Peyer's patch (tissue), 4 donors: ENCODE data around the gene YTHDC2. TPM values are rescaled to one million over a fixed set of nuclear protein-coding genes. Genes with fewer than 3 reads are reported as not detected.

Experiments
- DNase-seq, 3 donors: peaks; one replicate each; pipeline ENCODE4 v3.0.0-alpha.2; 2017 to 2019
- H3K27ac ChIP-seq, 4 donors: fragments of 200-600 bp; sonication (generic); one replicate each; pipeline ENCODE4 v1.5.1; 2016 to 2019
- H3K27me3 ChIP-seq, 2 donors: fragments of 200-600 bp; sonication (generic); one replicate each; pipeline ENCODE4 v1.5.1; 2019
- H3K36me3 ChIP-seq, 3 donors: fragments of 200-600 bp; sonication (generic); one replicate each; pipeline ENCODE4 v1.5.1; 2016 to 2019
- H3K4me1 ChIP-seq, 4 donors: fragments of 200-600 bp; sonication (generic); one replicate each; pipeline ENCODE4 v1.5.1; 2016 to 2019
- H3K4me3 ChIP-seq, 4 donors: fragments of 200-600 bp; sonication (generic); 1 replicate in 3 of 4; 2 replicates in 1 of 4; pipeline ENCODE4 v1.5.1; 2016 to 2019; ENCODE audit warnings: mild to moderate bottlenecking in 1 of 4
- H3K9me3 ChIP-seq, 4 donors: fragments of 200-600 bp; sonication (generic); one replicate each; pipeline ENCODE4 v1.5.1; 2016 to 2019; ENCODE audit warnings: mild to moderate bottlenecking in 1 of 4
- CTCF ChIP-seq, 6 experiments: fragments of 450-650 bp in 4 of 6; fragments of 200-600 bp in 2 of 6; sonication (generic) in 1 of 6; IDR thresholded peaks; one replicate each; pipeline ENCODE4 v1.5.1; 2017 to 2019; ENCODE audit warnings: antibody characterized with exemption in 6 of 6, mild to moderate bottlenecking in 3 of 6, moderate library complexity in 1 of 6
- POLR2A ChIP-seq, 2 donors: fragments of 450-650 bp; IDR thresholded peaks; one replicate each; pipeline ENCODE4 v1.5.1; 2017; ENCODE audit warnings: antibody characterized with exemption in 2 of 2, mild to moderate bottlenecking in 2 of 2, moderate library complexity in 2 of 2
- total RNA-seq, 4 donors: library from RNA; depleted of rRNA; stranded (reverse); fragments of >200 nt; gene quantifications; one replicate each; pipeline ENCODE4 v1.1.0, GENCODE V29; 2016

Gene YTHDC2
- total RNA-seq, 4 donors from 2014 or later, result 27.4 to 39.1 (median 30.9) TPM

GRCh38 chr5:113612060-113612496 is 98.6 kb downstream of the YTHDC2 start:
- Histone ChIP-seq H3K4me1 (no peaks in the 10 kb centered on the region), H3K27me3 (no peaks in the 10 kb centered on the region), H3K9me3 (no peaks in the 10 kb centered on the region), H3K4me3 (no peak overlapping the region), H3K27ac (no peak overlapping the region), H3K36me3 (no peaks in the 10 kb centered on the region)
- no peak for DNase-seq
- TF ChIP-seq POLR2A (IDR thresholded peaks at IDR 0.05) (no peak), CTCF (IDR thresholded peaks at IDR 0.05) (peak; percentile 16 to 76 (median 64))

GRCh38 chr5:113614191-113614590 is 100.7 kb downstream of the YTHDC2 start:
- DNase-seq, result no peak
- TF ChIP-seq POLR2A (IDR thresholded peaks at IDR 0.05) (no peak), CTCF (IDR thresholded peaks at IDR 0.05) (no peak)
- no peaks in the 10 kb centered on the region for H3K4me1 ChIP-seq

GRCh38 chr5:113615708-113616107 is 102.2 kb downstream of the YTHDC2 start:
- no peak overlapping the region for H3K4me3 ChIP-seq
- H3K4me1 ChIP-seq, result no peaks in the 10 kb centered on the region

More at GRCh38 chr5:113614191-113614590, 100.7 kb downstream of the YTHDC2 start:
- Histone ChIP-seq H3K27me3 (no peaks in the 10 kb centered on the region), H3K27ac (no peak overlapping the region), H3K4me3 (no peak overlapping the region), H3K36me3 (no peaks in the 10 kb centered on the region), H3K9me3 (no peaks in the 10 kb centered on the region)

GRCh38 chr5:113617191-113617796 is 103.8 kb downstream of the YTHDC2 start:
- Histone ChIP-seq H3K27me3 (no peaks in the 10 kb centered on the region), H3K4me3 (no peak overlapping the region), H3K4me1 (no peaks in the 10 kb centered on the region), H3K27ac (no peak overlapping the region), H3K36me3 (no peaks in the 10 kb centered on the region), H3K9me3 (no peaks in the 10 kb centered on the region)
- DNase-seq, result no peak
- TF ChIP-seq POLR2A (IDR thresholded peaks at IDR 0.05), result no peak

More at GRCh38 chr5:113615708-113616107, 102.2 kb downstream of the YTHDC2 start:
- no peaks in the 10 kb centered on the region for H3K9me3 ChIP-seq
- DNase-seq, result no peak
- no peak for TF ChIP-seq POLR2A (IDR thresholded peaks at IDR 0.05)
- no peak for TF ChIP-seq CTCF (IDR thresholded peaks at IDR 0.05)
- no peak overlapping the region for H3K27ac ChIP-seq
- H3K36me3 ChIP-seq, result no peaks in the 10 kb centered on the region
- H3K27me3 ChIP-seq, result no peaks in the 10 kb centered on the region

DNA sequence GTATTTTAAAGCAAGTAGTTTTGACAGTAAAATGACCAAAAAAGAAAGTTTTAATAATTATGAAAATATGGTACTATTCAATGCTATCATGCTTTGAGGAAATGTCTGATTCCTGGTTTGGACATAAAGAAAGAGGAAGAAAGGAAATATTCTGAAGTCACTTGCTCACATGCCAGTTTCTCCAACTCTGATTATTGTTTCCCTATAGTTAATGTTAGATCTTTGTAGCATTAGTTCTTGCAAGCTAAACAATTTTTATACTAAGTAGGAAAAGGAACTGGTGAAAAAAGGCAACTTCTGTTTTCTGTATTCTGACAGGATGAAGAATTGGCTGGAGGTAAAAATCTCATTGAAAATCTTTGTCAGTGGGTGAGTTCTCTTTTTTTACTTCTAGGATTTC is 119.5 kb downstream of the YTHDC2 start:
- no peak overlapping the region for H3K27ac ChIP-seq
- no peaks in the 10 kb centered on the region for H3K4me1 ChIP-seq
- H3K27me3 ChIP-seq, result no peaks in the 10 kb centered on the region
- no peaks in the 10 kb centered on the region for H3K36me3 ChIP-seq
- no peak overlapping the region for H3K4me3 ChIP-seq
- H3K9me3 ChIP-seq, result no peaks in the 10 kb centered on the region
- no peak for DNase-seq
- TF ChIP-seq CTCF (IDR thresholded peaks at IDR 0.05) (no peak), POLR2A (IDR thresholded peaks at IDR 0.05) (no peak)

GRCh38 chr5:113634957-113635356 is 121.5 kb downstream of the YTHDC2 start:
- H3K27ac ChIP-seq, result no peak overlapping the region
- H3K4me1 ChIP-seq, result no peaks in the 10 kb centered on the region
- TF ChIP-seq POLR2A (IDR thresholded peaks at IDR 0.05), result no peak
- TF ChIP-seq CTCF (IDR thresholded peaks at IDR 0.05), result no peak
- no peaks in the 10 kb centered on the region for H3K27me3 ChIP-seq
- H3K4me3 ChIP-seq, result no peak overlapping the region
- H3K9me3 ChIP-seq, result no peaks in the 10 kb centered on the region
- no peaks in the 10 kb centered on the region for H3K36me3 ChIP-seq
- no peak for DNase-seq
